HEK293 (cell line): Measurements from ENCODE around the gene NUBP1.

Experiments
- CTCF ChIA-PET: fragments of 350-600 bp; formaldehyde crosslinking; extraction: SDS; loops from one replicate; lab custom pipeline; 2021; ENCODE audit warnings: antibody characterized with exemption; lab: Yijun Ruan, JAX
- POLR2A ChIA-PET: fragments of 300-600 bp; formaldehyde crosslinking; extraction: SDS; loops from one replicate; lab custom pipeline; 2020; ENCODE audit warnings: antibody characterized with exemption, inconsistent platforms; lab: Yijun Ruan, JAX
- H3K27ac ChIP-seq: fragments of 200-500 bp; sonication (Bioruptor generic); 2 replicates; pipeline ENCODE4 v1.5.1; 2014; ENCODE audit warnings: low read depth, low read length, control low read depth, inconsistent platforms; ENCODE audit errors: extremely low read depth
- H3K36me3 ChIP-seq, 2 experiments: fragments of 200-500 bp in 1 of 2; sonication (Bioruptor generic) in 1 of 2; 1 replicate in 1 of 2; 2 replicates in 1 of 2; pipeline ENCODE4 v1.5.1; 2014 to 2017; ENCODE audit warnings: inconsistent platforms in 2 of 2, low read length in 2 of 2; ENCODE audit not compliant: control insufficient read depth in 2 of 2, insufficient read depth in 1 of 2
- H3K4me1 ChIP-seq: fragments of 200-500 bp; sonication (Bioruptor generic); 2 replicates; pipeline ENCODE4 v1.5.1; 2014; ENCODE audit warnings: mild to moderate bottlenecking, low read length, inconsistent platforms; ENCODE audit not compliant: control insufficient read depth, insufficient read depth
- H3K4me3 ChIP-seq: 2 replicates; pipeline ENCODE4 v1.5.1; 2011; ENCODE audit warnings: low read depth, mild to moderate bottlenecking, control low read depth, low read length, moderate library complexity
- H3K9me3 ChIP-seq: fragments of 200-500 bp; sonication (Bioruptor generic); 2 replicates; pipeline ENCODE4 v1.5.1; 2014; ENCODE audit warnings: low read depth, low read length, inconsistent platforms; ENCODE audit not compliant: control insufficient read depth, insufficient read depth
- GLI2 ChIP-seq: fragments of 450-650 bp; formaldehyde crosslinking; IDR thresholded peaks from 2 replicates; pipeline ENCODE4; 2017; ENCODE audit warnings: missing biosample characterization, missing genetic modification characterization, low read depth, borderline replicate concordance
- GLIS1 ChIP-seq: fragments of 450-650 bp; formaldehyde crosslinking; IDR thresholded peaks from 2 replicates; pipeline ENCODE4 v1.5.1; 2016; ENCODE audit warnings: missing biosample characterization, missing genetic modification characterization
- IKZF3 ChIP-seq: fragments of 450-650 bp; IDR thresholded peaks from 2 replicates; pipeline ENCODE4 v1.5.0; 2018; ENCODE audit warnings: missing biosample characterization, mild to moderate bottlenecking, missing genetic modification characterization, moderate library complexity
- INSM2 ChIP-seq: fragments of 450-650 bp; formaldehyde crosslinking; IDR thresholded peaks from 2 replicates; pipeline ENCODE4 v1.5.1; 2016; ENCODE audit warnings: missing biosample characterization, missing genetic modification characterization
- MZF1 ChIP-seq: fragments of 450-650 bp; formaldehyde crosslinking; IDR thresholded peaks from 2 replicates; pipeline ENCODE4 v1.5.1; 2017; ENCODE audit warnings: missing biosample characterization, missing genetic modification characterization, borderline replicate concordance
- OSR2 ChIP-seq: fragments of 450-650 bp; formaldehyde crosslinking; IDR thresholded peaks from 2 replicates; pipeline ENCODE4 v1.5.1; 2016; ENCODE audit warnings: missing biosample characterization, missing genetic modification characterization
- PATZ1 ChIP-seq: fragments of 450-650 bp; formaldehyde crosslinking; IDR thresholded peaks from 2 replicates; pipeline ENCODE4 v1.5.1; 2016; ENCODE audit warnings: missing biosample characterization, missing genetic modification characterization
- SP3 ChIP-seq: fragments of 450-650 bp; formaldehyde crosslinking; IDR thresholded peaks from 2 replicates; pipeline ENCODE4 v1.5.1; 2016; ENCODE audit warnings: missing biosample characterization, missing genetic modification characterization
- ZBTB26 ChIP-seq: fragments of 450-650 bp; formaldehyde crosslinking; optimal IDR thresholded peaks from 2 replicates; pipeline ENCODE3; 2016; ENCODE audit warnings: missing biosample characterization, mild to moderate bottlenecking, missing genetic modification characterization
- ZBTB44 ChIP-seq: fragments of 450-650 bp; IDR thresholded peaks from 2 replicates; pipeline ENCODE4 v1.5.1; 2018; ENCODE audit warnings: missing biosample characterization, mild to moderate bottlenecking, missing genetic modification characterization
- ZFP41 ChIP-seq: fragments of 450-650 bp; formaldehyde crosslinking; IDR thresholded peaks from 2 replicates; pipeline ENCODE4 v1.5.1; 2016; ENCODE audit warnings: missing biosample characterization, missing genetic modification characterization, borderline replicate concordance
- ZFP69B ChIP-seq: fragments of 450-650 bp; formaldehyde crosslinking; IDR thresholded peaks from 2 replicates; pipeline ENCODE4 v1.5.1; 2016; ENCODE audit warnings: missing biosample characterization, missing genetic modification characterization
- ZIC2 ChIP-seq: fragments of 450-650 bp; formaldehyde crosslinking; IDR thresholded peaks from 2 replicates; pipeline ENCODE4 v1.5.1; 2016; ENCODE audit warnings: missing biosample characterization, missing genetic modification characterization
- ZNF114 ChIP-seq: fragments of 450-650 bp; formaldehyde crosslinking; IDR thresholded peaks from 2 replicates; pipeline ENCODE4 v1.5.0; 2017; ENCODE audit warnings: missing biosample characterization, missing genetic modification characterization
- ZNF146 ChIP-seq: fragments of 450-650 bp; formaldehyde crosslinking; IDR thresholded peaks from 2 replicates; pipeline ENCODE4 v1.5.1; 2016; ENCODE audit warnings: missing biosample characterization, missing genetic modification characterization
- ZNF214 ChIP-seq: fragments of 450-650 bp; formaldehyde crosslinking; IDR thresholded peaks from 2 replicates; pipeline ENCODE4 v1.5.1; 2017; ENCODE audit warnings: missing biosample characterization, mild to moderate bottlenecking, missing genetic modification characterization, borderline replicate concordance
- ZNF23 ChIP-seq: fragments of 450-650 bp; formaldehyde crosslinking; IDR thresholded peaks from 2 replicates; pipeline ENCODE4 v1.5.1; 2016; ENCODE audit warnings: missing biosample characterization, missing genetic modification characterization, borderline replicate concordance
- ZNF433 ChIP-seq: fragments of 450-650 bp; formaldehyde crosslinking; IDR thresholded peaks from 2 replicates; pipeline ENCODE4 v1.5.1; 2016; ENCODE audit warnings: missing biosample characterization, missing genetic modification characterization, low read depth
- ZNF510 ChIP-seq: fragments of 450-650 bp; formaldehyde crosslinking; IDR thresholded peaks from 2 replicates; pipeline ENCODE4 v1.5.1; 2018; ENCODE audit warnings: mild to moderate bottlenecking, missing genetic modification characterization, missing biosample characterization; ENCODE audit not compliant: insufficient replicate concordance
- ZNF529 ChIP-seq: fragments of 450-650 bp; formaldehyde crosslinking; IDR thresholded peaks from 2 replicates; pipeline ENCODE4 v1.5.1; 2017; ENCODE audit warnings: missing genetic modification characterization, missing biosample characterization; ENCODE audit not compliant: insufficient replicate concordance
- ZNF571 ChIP-seq: fragments of 450-650 bp; formaldehyde crosslinking; IDR thresholded peaks from 2 replicates; pipeline ENCODE4 v1.5.0; 2017; ENCODE audit warnings: missing biosample characterization, missing genetic modification characterization
- ZNF621 ChIP-seq: fragments of 450-650 bp; formaldehyde crosslinking; IDR thresholded peaks from 2 replicates; pipeline ENCODE4 v1.5.1; 2017; ENCODE audit warnings: missing biosample characterization, missing genetic modification characterization
- ZNF664 ChIP-seq: fragments of 450-650 bp; formaldehyde crosslinking; IDR thresholded peaks from 2 replicates; pipeline ENCODE4 v1.5.1; 2016; ENCODE audit warnings: missing biosample characterization, missing genetic modification characterization
- ZNF677 ChIP-seq: fragments of 450-650 bp; IDR thresholded peaks from 2 replicates; pipeline ENCODE4 v1.5.0; 2018; ENCODE audit warnings: missing biosample characterization, mild to moderate bottlenecking, missing genetic modification characterization, moderate library complexity
- ZNF701 ChIP-seq: fragments of 450-650 bp; formaldehyde crosslinking; IDR thresholded peaks from 2 replicates; pipeline ENCODE4 v1.5.1; 2016; ENCODE audit warnings: missing biosample characterization, missing genetic modification characterization
- ZNF776 ChIP-seq: fragments of 450-650 bp; formaldehyde crosslinking; IDR thresholded peaks from 2 replicates; pipeline ENCODE4 v1.5.0; 2017; ENCODE audit warnings: missing biosample characterization, missing genetic modification characterization, borderline replicate concordance
- ZSCAN23 ChIP-seq: fragments of 450-650 bp; formaldehyde crosslinking; IDR thresholded peaks from 2 replicates; pipeline ENCODE4 v1.5.1; 2016; ENCODE audit warnings: missing biosample characterization, missing genetic modification characterization
- ZSCAN4 ChIP-seq: fragments of 450-650 bp; formaldehyde crosslinking; IDR thresholded peaks from 2 replicates; pipeline ENCODE4 v1.5.1; 2017; ENCODE audit warnings: missing biosample characterization, missing genetic modification characterization
- ZXDB ChIP-seq: fragments of 450-650 bp; formaldehyde crosslinking; IDR thresholded peaks from 2 replicates; pipeline ENCODE4 v1.5.1; 2016; ENCODE audit warnings: missing biosample characterization, missing genetic modification characterization

Gene NUBP1

GRCh38 chr16:10752843-10753523 is 9.3 kb downstream of the NUBP1 start:
- Histone ChIP-seq H3K4me1 (no peaks in the 10 kb centered on the region), H3K9me3 (no peaks in the 10 kb centered on the region), H3K4me3 (no peak overlapping the region), H3K36me3 (peaks cover 6 to 64% of the 10 kb centered on the region in 2 experiments; a peak in 2 of 3 replicates), H3K27ac (no peak overlapping the region)
- POLR2A ChIA-PET = interaction anchor here (0.7 to 1.7 kb wide), 2 partner anchors 9 to 283 kb away, joined by 3 to 9 read pairs; partner anchors contain the start of gene NUBP1
- CTCF ChIA-PET = no interaction called here
- TF ChIP-seq ZNF146 (tag by site-specific recombination) (no peak), OSR2 (tag by site-specific recombination) (no peak), ZNF529 (tag by site-specific recombination) (no peak), GLIS1 (tag by site-specific recombination) (no peak), ZFP41 (tag by site-specific recombination) (no peak), ZNF664 (no peak), ZXDB (no peak), ZSCAN23 (tag by site-specific recombination) (no peak), ZNF571 (tag by site-specific recombination) (no peak), ZNF214 (tag by site-specific recombination) (no peak), ZNF510 (no peak), IKZF3 (tag by site-specific recombination) (no peak), ZNF433 (no peak), SP3 (tag by site-specific recombination) (no peak), GLI2 (tag by site-specific recombination) (no peak), ZNF23 (tag by site-specific recombination) (no peak), PATZ1 (tag by site-specific recombination) (no peak), ZBTB26 (tag by site-specific recombination) (no peak), ZSCAN4 (no peak), ZNF776 (tag by site-specific recombination) (no peak)

- ChIA-PET CTCF (no interaction called here), POLR2A (interaction anchor here (1.7 kb wide), 1 partner anchor 10 kb away, joined by 9 read pairs; the partner anchor contains the start of gene NUBP1)
- Histone ChIP-seq H3K9me3 (no peaks in the 10 kb centered on the region), H3K36me3 (peaks cover 4 to 64% of the 10 kb centered on the region in 2 experiments; a peak in 2 of 3 replicates), H3K4me1 (no peaks in the 10 kb centered on the region), H3K4me3 (no peak overlapping the region), H3K27ac (no peak overlapping the region)
- no peak for TF ChIP-seq ZNF701 (tag by site-specific recombination)
- TF ChIP-seq ZIC2 = no peak
- no peak for TF ChIP-seq ZNF677 (tag by site-specific recombination)
- no peak for TF ChIP-seq ZFP69B (tag by site-specific recombination)
- no peak for TF ChIP-seq ZNF114 (tag by site-specific recombination)
- no peak for TF ChIP-seq ZNF621 (tag by site-specific recombination)
- no peak for TF ChIP-seq INSM2 (tag by site-specific recombination)
- TF ChIP-seq ZXDB = no peak
- no peak for TF ChIP-seq ZBTB44 (tag by site-specific recombination)
- TF ChIP-seq GLIS1 (tag by site-specific recombination) = no peak
- TF ChIP-seq MZF1 (tag by site-specific recombination) = no peak
Observed at GRCh38 chr16:10753670-10754069, 10.0 kb downstream of the NUBP1 start.
